ENCODE results near the gene KCNK1.

- TF ChIP-seq EZH2phosphoT487 (IDR thresholded peaks at IDR 0.05; ENCODE audit: low read length) (no peak), CTCF (IDR thresholded peaks at IDR 0.05; ENCODE audit: low read length) (no peak), EZH2 (optimal IDR thresholded peaks at IDR 0.05; ENCODE audit: low read depth, low read length) (no peak)
Observed at GRCh38 chr1:233569636-233570035, 44.3 kb upstream of the KCNK1 start.

Data from MM.1S (cell line).